ENCODE measurements around the gene COPG2. TPM values are rescaled to one million over a fixed set of nuclear protein-coding genes. Genes with fewer than 3 reads are reported as not detected.

COPG2 gene
- total and polyA plus RNA-seq, 2 experiments from 2014 or later = 3.0 to 41.0 TPM

GRCh38 chr7:130506358-130506757 is 162.2 kb downstream of the COPG2 start:
- H2AFZ ChIP-seq = no peak overlapping the region
- no peak for DNase-seq (ENCODE audit: low spot score)
- H4K20me1 ChIP-seq (ENCODE audit: insufficient read depth, poor library complexity, severe bottlenecking) = no peaks in the 10 kb centered on the region
- peaks cover 4% of the 10 kb centered on the region for H3K36me3 ChIP-seq (replicated peaks; ENCODE audit: insufficient read depth, low read depth)
- TF ChIP-seq EZH2phosphoT487 (IDR thresholded peaks at IDR 0.05; ENCODE audit: low read depth, severe bottlenecking, unreplicated experiment) = no peak
- TF ChIP-seq EZH2 (IDR thresholded peaks at IDR 0.05; ENCODE audit: borderline replicate concordance) = no peak
- no peak for TF ChIP-seq CTCF (IDR thresholded peaks at IDR 0.05; ENCODE audit: poor library complexity)
- H3K27ac ChIP-seq = no peak overlapping the region
- no peaks in the 10 kb centered on the region for H3K9me3 ChIP-seq (ENCODE audit: low read depth)
- no peak overlapping the region for H3K4me2 ChIP-seq
- H3K9me2 ChIP-seq (replicated peaks; ENCODE audit: insufficient read depth) = no peaks in the 10 kb centered on the region
- WGBS (ENCODE audit: low lambda C conversion rate, missing lambda C conversion rate) = 95% methylated on average over 3 of the region's 3 CpGs
- H3K4me3 ChIP-seq = no peak overlapping the region
- H3K79me2 ChIP-seq = no peaks in the 10 kb centered on the region
- H3K4me1 ChIP-seq (ENCODE audit: insufficient read depth) = no peaks in the 10 kb centered on the region
- no peaks in the 10 kb centered on the region for H3K27me3 ChIP-seq

GRCh38 chr7:130505753-130506152 is 162.8 kb downstream of the COPG2 start:
- Histone ChIP-seq H2AFZ (no peak overlapping the region), H3K9me3 (ENCODE audit: low read depth) (no peaks in the 10 kb centered on the region), H3K4me1 (ENCODE audit: insufficient read depth) (no peaks in the 10 kb centered on the region), H3K9me2 (replicated peaks; ENCODE audit: insufficient read depth) (no peaks in the 10 kb centered on the region), H3K79me2 (no peaks in the 10 kb centered on the region), H4K20me1 (ENCODE audit: insufficient read depth, poor library complexity, severe bottlenecking) (no peaks in the 10 kb centered on the region), H3K4me3 (no peak overlapping the region), H3K27ac (no peak overlapping the region), H3K4me2 (no peak overlapping the region), H3K27me3 (no peaks in the 10 kb centered on the region), H3K36me3 (replicated peaks; ENCODE audit: insufficient read depth, low read depth) (peaks cover 4% of the 10 kb centered on the region)
- no peak for DNase-seq (ENCODE audit: low spot score)
- TF ChIP-seq CTCF (IDR thresholded peaks at IDR 0.05; ENCODE audit: poor library complexity) = no peak
- no peak for TF ChIP-seq EZH2 (IDR thresholded peaks at IDR 0.05; ENCODE audit: borderline replicate concordance)
- no peak for TF ChIP-seq EZH2phosphoT487 (IDR thresholded peaks at IDR 0.05; ENCODE audit: low read depth, severe bottlenecking, unreplicated experiment)

GRCh38 chr7:130500910-130501309 is 167.6 kb downstream of the COPG2 start:
- peaks cover 11% of the 10 kb centered on the region for H3K79me2 ChIP-seq
- no peaks in the 10 kb centered on the region for H3K9me2 ChIP-seq (replicated peaks; ENCODE audit: insufficient read depth)
- H3K27ac ChIP-seq = no peak overlapping the region
- no peak for TF ChIP-seq EZH2phosphoT487 (IDR thresholded peaks at IDR 0.05; ENCODE audit: low read depth, severe bottlenecking, unreplicated experiment)
- 98% methylated on average over 2 of the region's 2 CpGs for WGBS (ENCODE audit: low lambda C conversion rate, missing lambda C conversion rate)
- no peaks in the 10 kb centered on the region for H3K36me3 ChIP-seq (replicated peaks; ENCODE audit: insufficient read depth, low read depth)
- H3K4me1 ChIP-seq (ENCODE audit: insufficient read depth) = no peaks in the 10 kb centered on the region
- H3K9me3 ChIP-seq (ENCODE audit: low read depth) = no peaks in the 10 kb centered on the region
- no peak for DNase-seq (ENCODE audit: low spot score)
- no peaks in the 10 kb centered on the region for H4K20me1 ChIP-seq (ENCODE audit: insufficient read depth, poor library complexity, severe bottlenecking)
- H3K4me2 ChIP-seq = no peak overlapping the region
- no peaks in the 10 kb centered on the region for H3K27me3 ChIP-seq
- no peak overlapping the region for H2AFZ ChIP-seq
- no peak overlapping the region for H3K4me3 ChIP-seq

GRCh38 chr7:130500463-130500862 is 168.1 kb downstream of the COPG2 start:
- no peaks in the 10 kb centered on the region for H4K20me1 ChIP-seq (ENCODE audit: insufficient read depth, poor library complexity, severe bottlenecking)
- peaks cover 14% of the 10 kb centered on the region for H3K79me2 ChIP-seq
- no peak for TF ChIP-seq EZH2 (IDR thresholded peaks at IDR 0.05; ENCODE audit: borderline replicate concordance)
- TF ChIP-seq CTCF (IDR thresholded peaks at IDR 0.05; ENCODE audit: poor library complexity) = no peak
- TF ChIP-seq EZH2phosphoT487 (IDR thresholded peaks at IDR 0.05; ENCODE audit: low read depth, severe bottlenecking, unreplicated experiment) = no peak
- H3K4me1 ChIP-seq (ENCODE audit: insufficient read depth) = no peaks in the 10 kb centered on the region
- 91% methylated on average over 8 of the region's 8 CpGs for WGBS (ENCODE audit: low lambda C conversion rate, missing lambda C conversion rate)
- no peaks in the 10 kb centered on the region for H3K36me3 ChIP-seq (replicated peaks; ENCODE audit: insufficient read depth, low read depth)
- H2AFZ ChIP-seq = no peak overlapping the region
- H3K4me3 ChIP-seq = no peak overlapping the region
- no peaks in the 10 kb centered on the region for H3K9me2 ChIP-seq (replicated peaks; ENCODE audit: insufficient read depth)
- H3K27me3 ChIP-seq = no peaks in the 10 kb centered on the region
- no peak overlapping the region for H3K4me2 ChIP-seq
- DNase-seq (ENCODE audit: low spot score) = no peak
- no peaks in the 10 kb centered on the region for H3K9me3 ChIP-seq (ENCODE audit: low read depth)
- H3K27ac ChIP-seq = no peak overlapping the region

Data from hepatocyte (in vitro differentiated cells).